ENCODE data around the gene ZNF534.
"Not testable (repeated sequence)": the region's sequence is repeated elsewhere in the genome, so short reads cannot be mapped to it uniquely, and the experiment has no call there.

ZNF534 gene

DNA sequence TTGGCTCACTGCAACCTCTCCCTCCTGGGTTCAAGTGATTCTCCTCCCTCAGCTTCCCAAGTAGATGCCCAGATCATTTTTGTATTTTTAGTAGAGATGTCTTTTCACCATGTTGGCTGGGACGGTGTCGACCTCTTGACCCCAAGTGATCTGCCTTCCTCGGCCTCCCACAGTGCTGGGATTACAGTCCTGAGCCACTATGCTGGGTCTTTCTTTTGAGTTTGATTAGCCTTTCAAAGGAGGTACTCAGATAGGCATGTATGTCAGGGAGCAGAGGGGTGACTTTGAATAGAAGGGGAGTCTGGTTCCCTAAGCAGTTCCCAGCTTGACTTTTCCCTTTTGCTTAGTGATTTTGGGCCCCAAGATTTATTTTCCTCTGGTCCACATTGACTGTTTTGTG is 71.5 kb downstream of the ZNF534 start:
- ATAC-seq: not testable (repeated sequence)

DNA sequence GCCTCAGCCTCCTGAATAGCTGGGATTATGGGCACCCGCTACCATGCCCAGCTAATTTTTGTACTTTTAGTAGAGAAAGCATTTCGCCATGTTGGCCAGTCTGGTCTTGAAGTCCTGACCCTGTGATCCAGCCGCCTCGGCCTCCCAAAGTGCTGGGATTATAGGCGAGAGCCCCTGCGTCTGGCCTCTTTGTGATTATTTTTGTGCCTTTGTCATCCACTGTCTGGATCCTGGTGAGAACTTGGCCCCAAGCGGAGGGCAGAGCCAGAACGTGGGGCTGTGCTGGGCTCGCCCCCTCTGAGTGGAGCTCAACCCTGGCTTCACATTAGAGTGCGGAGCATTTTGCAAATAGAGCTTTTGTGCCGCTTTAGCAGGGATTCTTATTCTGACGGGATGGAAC is 72.0 kb downstream of the ZNF534 start:
- not testable (repeated sequence) for ATAC-seq
